HepG2 (cell line): Measurements from ENCODE around the gene USP19. TPM values are rescaled to one million over a fixed set of nuclear protein-coding genes. Genes with fewer than 3 reads are reported as not detected.

Experiments
- CBFB ChIP-seq: sonication (generic); formaldehyde crosslinking; IDR thresholded peaks from 2 replicates; pipeline ENCODE4 v1.4.0; 2020; ENCODE audit warnings: missing genetic modification reagents
- HNF4G ChIP-seq, 2 experiments: sonication (generic) in 1 of 2; formaldehyde crosslinking in 1 of 2; IDR thresholded peaks; 2 replicates each; pipeline versions ENCODE4 v1.4.0 to v1.6.1; 2011 to 2020; ENCODE audit warnings: borderline replicate concordance in 2 of 2, low read depth in 2 of 2, mild to moderate bottlenecking in 2 of 2, low read length in 1 of 2, missing genetic modification reagents in 1 of 2, moderate library complexity in 1 of 2
- HNRNPLL ChIP-seq: fragments of 200-400 bp; formaldehyde crosslinking; IDR thresholded peaks from 2 replicates; pipeline ENCODE4 v1.6.1; 2017; ENCODE audit warnings: mild to moderate bottlenecking, low read depth, low read length; ENCODE audit not compliant: poor library complexity, severe bottlenecking
- MAFK ChIP-seq, 2 experiments: IDR thresholded peaks in 1 of 2; conservative IDR thresholded peaks in 1 of 2; 2 replicates each; pipeline ENCODE4 v1.6.1; 2011; ENCODE audit warnings: improper control_type of control experiment in 2 of 2, low read length in 2 of 2
- NR2F2 ChIP-seq: IDR thresholded peaks from 2 replicates; pipeline ENCODE4 v1.6.1; 2012; ENCODE audit warnings: low read depth, inconsistent platforms, borderline replicate concordance
- RBFOX2 ChIP-seq: fragments of 200-400 bp; formaldehyde crosslinking; IDR thresholded peaks from 2 replicates; pipeline ENCODE4 v1.6.1; 2017; ENCODE audit warnings: low read depth, mild to moderate bottlenecking, low read length
- SPEN ChIP-seq: sonication (generic); formaldehyde crosslinking; IDR thresholded peaks from 2 replicates; pipeline ENCODE4 v1.5.1; 2020; ENCODE audit warnings: low read depth, mild to moderate bottlenecking, missing genetic modification reagents
- SRSF1 ChIP-seq: fragments of 200-400 bp; formaldehyde crosslinking; optimal IDR thresholded peaks from 2 replicates; pipeline ENCODE3; 2017; ENCODE audit warnings: mild to moderate bottlenecking, low read depth, low read length, moderate library complexity
- ZBTB7A ChIP-seq: sonication (generic); formaldehyde crosslinking; IDR thresholded peaks from 2 replicates; pipeline ENCODE4 v1.8.0; 2022; ENCODE audit warnings: mild to moderate bottlenecking, missing genetic modification reagents
- ZNF331 ChIP-seq: sonication (generic); formaldehyde crosslinking; IDR thresholded peaks from 2 replicates; pipeline ENCODE4 v1.4.0; 2020; ENCODE audit warnings: missing genetic modification reagents
- ZNF746 ChIP-seq: sonication (generic); formaldehyde crosslinking; IDR thresholded peaks from 2 replicates; pipeline ENCODE4 v1.8.0; 2022; ENCODE audit warnings: mild to moderate bottlenecking, missing genetic modification reagents
- ZSCAN30 ChIP-seq: sonication (generic); formaldehyde crosslinking; IDR thresholded peaks from 2 replicates; pipeline ENCODE4 v1.5.0; 2020; ENCODE audit warnings: mild to moderate bottlenecking, missing genetic modification reagents
- polyA plus RNA-seq, 8 experiments: library from polyadenylated mRNA; depleted of rRNA in 3 of 8; stranded (reverse) in 7 of 8; unstranded in 1 of 8; fragments of >200 nt; fragmentation: Illumina TruSeq in 4 of 8; extraction: Trizol in 4 of 8; gene quantifications; 2 replicates each; pipeline versions ENCODE4 v1.2.1 to v1.2.3, GENCODE V29; 2011 to 2016; ENCODE audit warnings: low read depth in 4 of 8, missing spikeins in 1 of 8, mixed read lengths in 1 of 8; ENCODE audit not compliant: insufficient read depth in 1 of 8
- total RNA-seq, 5 experiments: library from RNA; depleted of rRNA; stranded (reverse); fragments of >200 nt; fragmentation: Illumina TruSeq; extraction: Trizol; gene quantifications; 2 replicates each; pipeline ENCODE4 v1.2.3, GENCODE V29; 2016; ENCODE audit warnings: low read depth in 1 of 5
- TF ChIP-seq, protein P1 (sequence below): sonication (generic); formaldehyde crosslinking; IDR thresholded peaks from 2 replicates; pipeline ENCODE4 v1.9.0; 2022; ENCODE audit warnings: missing genetic modification reagents, mild to moderate bottlenecking, borderline replicate concordance
- TF ChIP-seq, protein P2 (sequence below): sonication (generic); formaldehyde crosslinking; IDR thresholded peaks from 2 replicates; pipeline ENCODE4 v1.4.0; 2020; ENCODE audit warnings: missing genetic modification reagents
- TF ChIP-seq, protein P3 (sequence below): IDR thresholded peaks from 2 replicates; pipeline ENCODE4 v1.6.1; 2016; ENCODE audit warnings: low read depth, control low read depth
- TF ChIP-seq, protein P4 (sequence below): sonication (generic); formaldehyde crosslinking; IDR thresholded peaks from 2 replicates; pipeline ENCODE4 v1.4.0; 2020; ENCODE audit warnings: mild to moderate bottlenecking, low read depth, missing genetic modification reagents
- TF ChIP-seq, protein P5 (sequence below): sonication (generic); formaldehyde crosslinking; IDR thresholded peaks from 2 replicates; pipeline ENCODE4 v1.5.0; 2020; ENCODE audit warnings: mild to moderate bottlenecking, missing genetic modification reagents, moderate library complexity

The USP19 gene
- total and polyA plus RNA-seq, 2 of the 13 experiments (the other 11 are each of a cell fraction or from before 2014, with no cell fraction given), result 28.3 to 31.7 TPM

DNA sequence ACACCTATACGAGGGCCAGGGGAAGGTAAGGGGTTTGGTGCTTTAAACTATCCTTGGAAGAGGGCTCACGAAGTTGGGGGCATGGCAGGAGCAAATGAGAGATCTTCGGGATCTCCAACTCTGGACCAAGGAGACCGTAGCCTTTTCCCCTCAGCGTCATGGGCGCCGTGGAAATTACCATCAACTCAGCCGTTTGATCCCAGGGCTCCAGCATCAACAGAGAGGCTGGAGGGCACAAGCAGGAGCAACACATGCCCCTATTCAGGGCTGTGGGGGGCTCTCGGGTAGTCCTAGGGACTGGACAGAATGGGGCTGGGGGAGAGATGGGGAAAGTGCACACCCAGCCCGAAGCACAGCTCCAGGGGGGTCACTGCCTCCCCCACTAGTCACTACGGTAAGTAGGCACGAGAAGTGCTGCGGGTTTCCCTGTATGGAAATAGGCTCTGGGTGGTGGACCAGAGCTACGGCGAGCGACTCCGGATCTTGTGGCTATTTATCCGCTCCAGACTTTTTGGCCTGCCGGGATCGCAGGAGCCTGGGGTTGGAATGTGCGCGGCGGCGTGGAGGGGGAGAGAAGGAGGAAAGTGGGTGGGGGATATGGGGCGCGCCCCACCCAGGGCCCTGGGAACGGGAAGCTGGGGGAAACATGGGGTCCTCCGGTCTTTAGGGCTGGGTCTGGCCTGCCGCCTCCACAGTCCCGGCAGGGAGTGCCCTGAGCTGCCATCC is 12.8 kb upstream of the USP19 start (continued):
- TF ChIP-seq, protein P1, sequence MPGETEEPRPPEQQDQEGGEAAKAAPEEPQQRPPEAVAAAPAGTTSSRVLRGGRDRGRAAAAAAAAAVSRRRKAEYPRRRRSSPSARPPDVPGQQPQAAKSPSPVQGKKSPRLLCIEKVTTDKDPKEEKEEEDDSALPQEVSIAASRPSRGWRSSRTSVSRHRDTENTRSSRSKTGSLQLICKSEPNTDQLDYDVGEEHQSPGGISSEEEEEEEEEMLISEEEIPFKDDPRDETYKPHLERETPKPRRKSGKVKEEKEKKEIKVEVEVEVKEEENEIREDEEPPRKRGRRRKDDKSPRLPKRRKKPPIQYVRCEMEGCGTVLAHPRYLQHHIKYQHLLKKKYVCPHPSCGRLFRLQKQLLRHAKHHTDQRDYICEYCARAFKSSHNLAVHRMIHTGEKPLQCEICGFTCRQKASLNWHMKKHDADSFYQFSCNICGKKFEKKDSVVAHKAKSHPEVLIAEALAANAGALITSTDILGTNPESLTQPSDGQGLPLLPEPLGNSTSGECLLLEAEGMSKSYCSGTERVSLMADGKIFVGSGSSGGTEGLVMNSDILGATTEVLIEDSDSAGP (CRISPR knock-in tag), result peak; percentile 30; the same call in 1 of the 2 replicates
- TF ChIP-seq, protein P2, sequence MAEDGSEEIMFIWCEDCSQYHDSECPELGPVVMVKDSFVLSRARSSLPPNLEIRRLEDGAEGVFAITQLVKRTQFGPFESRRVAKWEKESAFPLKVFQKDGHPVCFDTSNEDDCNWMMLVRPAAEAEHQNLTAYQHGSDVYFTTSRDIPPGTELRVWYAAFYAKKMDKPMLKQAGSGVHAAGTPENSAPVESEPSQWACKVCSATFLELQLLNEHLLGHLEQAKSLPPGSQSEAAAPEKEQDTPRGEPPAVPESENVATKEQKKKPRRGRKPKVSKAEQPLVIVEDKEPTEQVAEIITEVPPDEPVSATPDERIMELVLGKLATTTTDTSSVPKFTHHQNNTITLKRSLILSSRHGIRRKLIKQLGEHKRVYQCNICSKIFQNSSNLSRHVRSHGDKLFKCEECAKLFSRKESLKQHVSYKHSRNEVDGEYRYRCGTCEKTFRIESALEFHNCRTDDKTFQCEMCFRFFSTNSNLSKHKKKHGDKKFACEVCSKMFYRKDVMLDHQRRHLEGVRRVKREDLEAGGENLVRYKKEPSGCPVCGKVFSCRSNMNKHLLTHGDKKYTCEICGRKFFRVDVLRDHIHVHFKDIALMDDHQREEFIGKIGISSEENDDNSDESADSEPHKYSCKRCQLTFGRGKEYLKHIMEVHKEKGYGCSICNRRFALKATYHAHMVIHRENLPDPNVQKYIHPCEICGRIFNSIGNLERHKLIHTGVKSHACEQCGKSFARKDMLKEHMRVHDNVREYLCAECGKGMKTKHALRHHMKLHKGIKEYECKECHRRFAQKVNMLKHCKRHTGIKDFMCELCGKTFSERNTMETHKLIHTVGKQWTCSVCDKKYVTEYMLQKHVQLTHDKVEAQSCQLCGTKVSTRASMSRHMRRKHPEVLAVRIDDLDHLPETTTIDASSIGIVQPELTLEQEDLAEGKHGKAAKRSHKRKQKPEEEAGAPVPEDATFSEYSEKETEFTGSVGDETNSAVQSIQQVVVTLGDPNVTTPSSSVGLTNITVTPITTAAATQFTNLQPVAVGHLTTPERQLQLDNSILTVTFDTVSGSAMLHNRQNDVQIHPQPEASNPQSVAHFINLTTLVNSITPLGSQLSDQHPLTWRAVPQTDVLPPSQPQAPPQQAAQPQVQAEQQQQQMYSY (CRISPR knock-in tag), result peak; percentile 96
- TF ChIP-seq ZNF331 (0 out of 2 replicates have a peak, but pooled peaks have one; percentile 14), MAFK (conservative IDR thresholded peaks at IDR 0.05 in 1 of 2, IDR thresholded peaks at IDR 0.05 in 1 of 2; ENCODE audit: low read length in 2 of 2) (no peak), CBFB (peak; percentile 77), HNRNPLL (peak; percentile 43), HNF4G (IDR thresholded peaks at IDR 0.05; ENCODE audit: borderline replicate concordance, low read depth, low read length) (peak; percentile 31; the same call in 1 of the 2 replicates), HNF4G (CRISPR knock-in tag; IDR thresholded peaks at IDR 0.05; ENCODE audit: borderline replicate concordance, low read depth) (no peak), NR2F2 (0 out of 2 replicates have a peak, but pooled peaks have one; percentile 33), ZNF746 (CRISPR knock-in tag) (peak; percentile 53; the same call in 1 of the 2 replicates), RBFOX2 (peak; percentile 59), SPEN (CRISPR knock-in tag) (0 out of 2 replicates have a peak, but pooled peaks have one; percentile 49), SRSF1 (peak; percentile 88), ZSCAN30 (CRISPR knock-in tag) (no peak), ZBTB7A (CRISPR knock-in tag) (peak; percentile 27; the same call in 1 of the 2 replicates)
- TF ChIP-seq, protein P3, sequence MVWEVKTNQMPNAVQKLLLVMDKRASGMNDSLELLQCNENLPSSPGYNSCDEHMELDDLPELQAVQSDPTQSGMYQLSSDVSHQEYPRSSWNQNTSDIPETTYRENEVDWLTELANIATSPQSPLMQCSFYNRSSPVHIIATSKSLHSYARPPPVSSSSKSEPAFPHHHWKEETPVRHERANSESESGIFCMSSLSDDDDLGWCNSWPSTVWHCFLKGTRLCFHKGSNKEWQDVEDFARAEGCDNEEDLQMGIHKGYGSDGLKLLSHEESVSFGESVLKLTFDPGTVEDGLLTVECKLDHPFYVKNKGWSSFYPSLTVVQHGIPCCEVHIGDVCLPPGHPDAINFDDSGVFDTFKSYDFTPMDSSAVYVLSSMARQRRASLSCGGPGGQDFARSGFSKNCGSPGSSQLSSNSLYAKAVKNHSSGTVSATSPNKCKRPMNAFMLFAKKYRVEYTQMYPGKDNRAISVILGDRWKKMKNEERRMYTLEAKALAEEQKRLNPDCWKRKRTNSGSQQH, result no peak
- TF ChIP-seq, protein P4, sequence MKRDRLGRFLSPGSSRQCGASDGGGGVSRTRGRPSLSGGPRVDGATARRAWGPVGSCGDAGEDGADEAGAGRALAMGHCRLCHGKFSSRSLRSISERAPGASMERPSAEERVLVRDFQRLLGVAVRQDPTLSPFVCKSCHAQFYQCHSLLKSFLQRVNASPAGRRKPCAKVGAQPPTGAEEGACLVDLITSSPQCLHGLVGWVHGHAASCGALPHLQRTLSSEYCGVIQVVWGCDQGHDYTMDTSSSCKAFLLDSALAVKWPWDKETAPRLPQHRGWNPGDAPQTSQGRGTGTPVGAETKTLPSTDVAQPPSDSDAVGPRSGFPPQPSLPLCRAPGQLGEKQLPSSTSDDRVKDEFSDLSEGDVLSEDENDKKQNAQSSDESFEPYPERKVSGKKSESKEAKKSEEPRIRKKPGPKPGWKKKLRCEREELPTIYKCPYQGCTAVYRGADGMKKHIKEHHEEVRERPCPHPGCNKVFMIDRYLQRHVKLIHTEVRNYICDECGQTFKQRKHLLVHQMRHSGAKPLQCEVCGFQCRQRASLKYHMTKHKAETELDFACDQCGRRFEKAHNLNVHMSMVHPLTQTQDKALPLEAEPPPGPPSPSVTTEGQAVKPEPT, result peak; percentile 93
- TF ChIP-seq, protein P5, sequence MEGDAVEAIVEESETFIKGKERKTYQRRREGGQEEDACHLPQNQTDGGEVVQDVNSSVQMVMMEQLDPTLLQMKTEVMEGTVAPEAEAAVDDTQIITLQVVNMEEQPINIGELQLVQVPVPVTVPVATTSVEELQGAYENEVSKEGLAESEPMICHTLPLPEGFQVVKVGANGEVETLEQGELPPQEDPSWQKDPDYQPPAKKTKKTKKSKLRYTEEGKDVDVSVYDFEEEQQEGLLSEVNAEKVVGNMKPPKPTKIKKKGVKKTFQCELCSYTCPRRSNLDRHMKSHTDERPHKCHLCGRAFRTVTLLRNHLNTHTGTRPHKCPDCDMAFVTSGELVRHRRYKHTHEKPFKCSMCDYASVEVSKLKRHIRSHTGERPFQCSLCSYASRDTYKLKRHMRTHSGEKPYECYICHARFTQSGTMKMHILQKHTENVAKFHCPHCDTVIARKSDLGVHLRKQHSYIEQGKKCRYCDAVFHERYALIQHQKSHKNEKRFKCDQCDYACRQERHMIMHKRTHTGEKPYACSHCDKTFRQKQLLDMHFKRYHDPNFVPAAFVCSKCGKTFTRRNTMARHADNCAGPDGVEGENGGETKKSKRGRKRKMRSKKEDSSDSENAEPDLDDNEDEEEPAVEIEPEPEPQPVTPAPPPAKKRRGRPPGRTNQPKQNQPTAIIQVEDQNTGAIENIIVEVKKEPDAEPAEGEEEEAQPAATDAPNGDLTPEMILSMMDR, result peak; percentile 35
